ENCODE results near the gene ZNF200. TPM values are rescaled to one million over a fixed set of nuclear protein-coding genes. Genes with fewer than 3 reads are reported as not detected.

Gene ZNF200
- total and polyA plus RNA-seq, 2 donors (not counting 1 experiment from before 2014, with no cell fraction given) = 5.9 to 8.1 TPM

DNA sequence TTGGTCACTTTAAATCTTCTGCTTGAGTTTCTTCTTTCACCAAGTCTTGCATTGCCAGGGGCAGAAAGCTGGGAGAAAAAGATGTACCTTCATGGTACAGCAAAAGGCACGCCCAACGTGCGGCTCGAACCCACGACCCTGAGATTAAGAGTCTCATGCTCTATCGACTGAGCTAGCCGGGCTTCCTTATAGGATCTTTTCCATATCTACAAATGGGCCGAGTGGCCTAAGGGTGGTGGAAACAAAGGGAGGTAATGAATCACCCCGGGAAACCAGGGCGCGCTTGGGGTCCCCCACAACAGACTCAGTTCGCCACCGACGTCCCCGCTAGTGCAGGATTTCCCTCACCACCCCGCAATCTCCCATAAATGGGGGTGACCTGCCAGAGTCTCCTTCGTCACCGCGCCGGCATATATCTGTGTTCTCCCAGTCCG is 54.5 kb downstream of the ZNF200 start:
- Histone ChIP-seq H3K4me3 (replicated peaks in 1 of 4; ENCODE audit: control extremely low read depth in 1 of 4, insufficient read depth in 1 of 4, low read depth in 3 of 4, low read length in 4 of 4) (no peak overlapping the region), H3K9me3 (ENCODE audit: control insufficient read depth, insufficient read depth, low read depth, low read length) (no peaks in the 10 kb centered on the region), H3K4me2 (ENCODE audit: extremely low read depth, insufficient read depth, low read length) (peak overlapping the region; percentile 13), H3K27me3 (ENCODE audit: control insufficient read depth, insufficient read depth, low read length) (peaks cover 5% of the 10 kb centered on the region), H3K36me3 (ENCODE audit: control insufficient read depth, insufficient read depth, low read length) (no peaks in the 10 kb centered on the region), H3K27ac (ENCODE audit: insufficient read depth, low read length) (no peak overlapping the region), H4K20me1 (ENCODE audit: control insufficient read depth, extremely low read depth, insufficient read depth, low read length) (no peaks in the 10 kb centered on the region), H2AFZ (ENCODE audit: low read length) (no peak overlapping the region), H3K79me2 (ENCODE audit: control insufficient read depth, insufficient read depth, low read length) (no peaks in the 10 kb centered on the region), H3K4me1 (ENCODE audit: control insufficient read depth, extremely low read depth, insufficient read depth, low read length) (peaks cover 4% of the 10 kb centered on the region), H3K9ac (ENCODE audit: insufficient read depth, low read length) (no peak overlapping the region)
- no peak for TF ChIP-seq EZH2 (IDR thresholded peaks at IDR 0.05; ENCODE audit: low read length, missing control alignments)
- DNase-seq (ENCODE audit: low read depth in 2 of 2) = no peak

DNA sequence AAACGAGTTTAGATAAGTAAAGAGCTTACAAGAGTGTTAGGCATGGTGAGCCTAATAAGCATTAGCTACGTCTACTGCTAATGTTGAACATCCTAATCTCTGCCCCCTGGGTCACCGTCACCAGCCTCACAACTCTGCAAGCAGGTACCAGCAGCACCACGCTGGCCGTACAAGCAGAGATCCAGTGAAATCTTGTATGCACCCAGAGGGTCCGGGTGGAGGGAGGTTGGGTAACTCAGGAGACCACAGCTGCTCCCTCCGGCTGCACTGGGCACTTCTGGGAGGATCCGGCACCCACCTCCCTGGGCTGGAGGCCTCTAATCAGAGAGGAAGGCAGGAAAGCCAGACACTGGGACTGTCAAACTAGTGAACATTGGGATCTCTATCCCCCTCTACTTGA is 55.3 kb downstream of the ZNF200 start:
- Histone ChIP-seq H3K4me3 (replicated peaks in 1 of 4; ENCODE audit: control extremely low read depth in 1 of 4, insufficient read depth in 1 of 4, low read depth in 3 of 4, low read length in 4 of 4) (no peak overlapping the region), H4K20me1 (ENCODE audit: control insufficient read depth, extremely low read depth, insufficient read depth, low read length) (no peaks in the 10 kb centered on the region), H3K79me2 (ENCODE audit: control insufficient read depth, insufficient read depth, low read length) (no peaks in the 10 kb centered on the region), H3K27ac (ENCODE audit: insufficient read depth, low read length) (no peak overlapping the region), H3K36me3 (ENCODE audit: control insufficient read depth, insufficient read depth, low read length) (no peaks in the 10 kb centered on the region), H3K9ac (ENCODE audit: insufficient read depth, low read length) (no peak overlapping the region), H2AFZ (ENCODE audit: low read length) (no peak overlapping the region), H3K4me1 (ENCODE audit: control insufficient read depth, extremely low read depth, insufficient read depth, low read length) (peaks cover 4% of the 10 kb centered on the region), H3K27me3 (ENCODE audit: control insufficient read depth, insufficient read depth, low read length) (peaks cover 7% of the 10 kb centered on the region), H3K4me2 (ENCODE audit: extremely low read depth, insufficient read depth, low read length) (no peak overlapping the region), H3K9me3 (ENCODE audit: control insufficient read depth, insufficient read depth, low read depth, low read length) (no peaks in the 10 kb centered on the region)
- TF ChIP-seq, protein P1, sequence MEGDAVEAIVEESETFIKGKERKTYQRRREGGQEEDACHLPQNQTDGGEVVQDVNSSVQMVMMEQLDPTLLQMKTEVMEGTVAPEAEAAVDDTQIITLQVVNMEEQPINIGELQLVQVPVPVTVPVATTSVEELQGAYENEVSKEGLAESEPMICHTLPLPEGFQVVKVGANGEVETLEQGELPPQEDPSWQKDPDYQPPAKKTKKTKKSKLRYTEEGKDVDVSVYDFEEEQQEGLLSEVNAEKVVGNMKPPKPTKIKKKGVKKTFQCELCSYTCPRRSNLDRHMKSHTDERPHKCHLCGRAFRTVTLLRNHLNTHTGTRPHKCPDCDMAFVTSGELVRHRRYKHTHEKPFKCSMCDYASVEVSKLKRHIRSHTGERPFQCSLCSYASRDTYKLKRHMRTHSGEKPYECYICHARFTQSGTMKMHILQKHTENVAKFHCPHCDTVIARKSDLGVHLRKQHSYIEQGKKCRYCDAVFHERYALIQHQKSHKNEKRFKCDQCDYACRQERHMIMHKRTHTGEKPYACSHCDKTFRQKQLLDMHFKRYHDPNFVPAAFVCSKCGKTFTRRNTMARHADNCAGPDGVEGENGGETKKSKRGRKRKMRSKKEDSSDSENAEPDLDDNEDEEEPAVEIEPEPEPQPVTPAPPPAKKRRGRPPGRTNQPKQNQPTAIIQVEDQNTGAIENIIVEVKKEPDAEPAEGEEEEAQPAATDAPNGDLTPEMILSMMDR (conservative IDR thresholded peaks at IDR 0.05 in 1 of 2, IDR thresholded peaks at IDR 0.05 in 1 of 2; ENCODE audit: low read depth in 1 of 2, low read length in 2 of 2) = no peak
- no peak for TF ChIP-seq EZH2 (IDR thresholded peaks at IDR 0.05; ENCODE audit: low read length, missing control alignments)
- no peak for DNase-seq (ENCODE audit: low read depth in 2 of 2)

DNA sequence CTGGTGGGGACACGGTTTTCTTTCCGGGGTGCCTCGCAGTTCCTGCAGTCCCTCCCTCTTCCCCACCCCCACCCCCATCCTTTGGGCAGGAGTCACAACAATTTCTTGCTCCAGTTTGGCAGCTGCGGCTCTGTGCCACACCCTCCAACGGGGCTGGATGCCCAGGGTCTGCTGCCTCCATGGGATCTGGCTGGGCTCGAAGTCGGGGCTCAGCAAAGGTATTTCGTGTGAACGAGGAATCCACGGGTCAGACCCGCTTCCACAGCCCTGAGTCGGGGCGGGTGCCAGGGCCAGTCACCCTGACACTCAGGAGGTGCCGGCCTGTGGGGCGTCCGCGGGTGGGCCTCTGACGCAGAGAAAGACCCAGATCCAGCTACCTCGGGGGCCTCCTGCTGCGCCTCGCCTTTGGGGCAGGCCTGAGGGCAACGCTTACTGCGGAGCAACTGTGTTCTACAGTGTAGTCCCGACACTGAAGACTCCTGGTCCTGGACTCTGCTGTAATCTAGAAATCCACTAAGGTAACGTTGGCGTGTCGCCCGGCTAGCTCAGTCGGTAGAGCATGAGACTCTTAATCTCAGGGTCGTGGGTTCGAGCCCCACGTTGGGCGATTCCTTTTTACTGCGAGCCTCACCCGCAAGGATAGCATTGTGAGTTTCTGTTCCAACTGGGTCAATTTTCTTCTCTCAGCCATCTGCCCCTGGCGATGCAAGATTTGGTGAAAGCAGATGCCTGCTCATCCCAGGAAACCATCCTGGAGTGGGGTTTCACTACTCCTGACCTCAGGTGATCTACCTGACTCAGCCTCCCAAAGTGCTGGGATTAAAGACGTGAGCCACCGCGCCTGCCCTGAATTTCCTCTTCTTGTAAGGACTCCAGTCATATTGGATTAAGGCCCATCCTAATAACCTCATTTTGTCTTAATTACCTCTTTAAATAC is 59.5 kb downstream of the ZNF200 start:
- H4K20me1 ChIP-seq (ENCODE audit: control insufficient read depth, extremely low read depth, insufficient read depth, low read length) = no peaks in the 10 kb centered on the region
- no peaks in the 10 kb centered on the region for H3K36me3 ChIP-seq (ENCODE audit: control insufficient read depth, insufficient read depth, low read length)
- H3K27ac ChIP-seq (ENCODE audit: insufficient read depth, low read length) = no peak overlapping the region
- peaks cover 14% of the 10 kb centered on the region for H3K27me3 ChIP-seq (ENCODE audit: control insufficient read depth, insufficient read depth, low read length)
- H3K4me3 ChIP-seq (replicated peaks in 1 of 4; ENCODE audit: control extremely low read depth in 1 of 4, insufficient read depth in 1 of 4, low read depth in 3 of 4, low read length in 4 of 4) = peak overlapping the region in 2 of 4 experiments; percentile 10 to 15
- H3K79me2 ChIP-seq (ENCODE audit: control insufficient read depth, insufficient read depth, low read length) = no peaks in the 10 kb centered on the region
- TF ChIP-seq EZH2 (IDR thresholded peaks at IDR 0.05; ENCODE audit: low read length, missing control alignments) = no peak
- TF ChIP-seq, protein P1 (conservative IDR thresholded peaks at IDR 0.05 in 1 of 2, IDR thresholded peaks at IDR 0.05 in 1 of 2; ENCODE audit: low read depth in 1 of 2, low read length in 2 of 2) = no peak
- H3K9ac ChIP-seq (ENCODE audit: insufficient read depth, low read length) = no peak overlapping the region
- peak in 1 of 2 donors; percentile 23 for DNase-seq (ENCODE audit: low read depth in 2 of 2)
- peak overlapping the region; percentile 66 for H3K4me2 ChIP-seq (ENCODE audit: extremely low read depth, insufficient read depth, low read length)
- H3K4me1 ChIP-seq (ENCODE audit: control insufficient read depth, extremely low read depth, insufficient read depth, low read length) = no peaks in the 10 kb centered on the region
- H3K9me3 ChIP-seq (ENCODE audit: control insufficient read depth, insufficient read depth, low read depth, low read length) = no peaks in the 10 kb centered on the region
- no peak overlapping the region for H2AFZ ChIP-seq (ENCODE audit: low read length)
